Mesendoderm (in vitro differentiated cells): Measurements from ENCODE around the gene LRRC3C.
"Not testable (repeated sequence)": the region's sequence is repeated elsewhere in the genome, so short reads cannot be mapped to it uniquely, and the experiment has no call there.

Source experiments
- DNase-seq: peaks from one replicate; pipeline ENCODE4 v3.0.0; 2013
- H2AK5ac ChIP-seq: 2 replicates; pipeline ENCODE4 v1.6.1; 2013; ENCODE audit warnings: low read length, inconsistent platforms
- H2BK120ac ChIP-seq: 2 replicates; pipeline ENCODE4 v1.6.1; 2013; ENCODE audit warnings: low read depth, mild to moderate bottlenecking, low read length, moderate library complexity, mixed read lengths
- H2BK15ac ChIP-seq: replicated peaks from 2 replicates; pipeline ENCODE4 v1.6.1; 2013; ENCODE audit warnings: low read depth, mild to moderate bottlenecking, moderate library complexity
- H2BK5ac ChIP-seq: 2 replicates; pipeline ENCODE4 v1.6.1; 2013; ENCODE audit warnings: low read length, inconsistent platforms
- H3K18ac ChIP-seq: 2 replicates; pipeline ENCODE4 v1.6.1; 2013; ENCODE audit warnings: mild to moderate bottlenecking, low read length, mixed read lengths
- H3K23ac ChIP-seq: one replicate; pipeline ENCODE4 v1.6.1; 2013; ENCODE audit warnings: low read length
- H3K27ac ChIP-seq: 2 replicates; pipeline ENCODE4 v1.5.1; 2013; ENCODE audit warnings: low read depth, mild to moderate bottlenecking, inconsistent platforms, low read length, moderate library complexity
- H3K27me3 ChIP-seq: 2 replicates; pipeline ENCODE4 v1.6.1; 2013; ENCODE audit warnings: low read length, control low read depth, mild to moderate bottlenecking, inconsistent platforms; ENCODE audit not compliant: insufficient read depth, poor library complexity
- H3K36me3 ChIP-seq: 2 replicates; pipeline ENCODE4 v1.6.1; 2013; ENCODE audit warnings: low read length, inconsistent platforms; ENCODE audit not compliant: control insufficient read depth, insufficient read depth
- H3K4ac ChIP-seq: one replicate; pipeline ENCODE4 v1.6.1; 2013; ENCODE audit warnings: low read depth, mild to moderate bottlenecking, low read length, moderate library complexity
- H3K4me1 ChIP-seq: 2 replicates; pipeline ENCODE4 v1.6.1; 2013; ENCODE audit warnings: low read depth, low read length, inconsistent platforms; ENCODE audit not compliant: control insufficient read depth
- H3K4me2 ChIP-seq: 2 replicates; pipeline ENCODE4 v1.6.1; 2013; ENCODE audit warnings: low read length
- H3K4me3 ChIP-seq: 2 replicates; pipeline ENCODE4 v1.5.1; 2013; ENCODE audit warnings: mild to moderate bottlenecking, low read length
- H3K56ac ChIP-seq: one replicate; pipeline ENCODE4 v1.6.1; 2013; ENCODE audit warnings: low read length
- H3K79me1 ChIP-seq: 2 replicates; pipeline ENCODE4 v1.6.1; 2013; ENCODE audit warnings: low read length, inconsistent platforms
- H3K79me2 ChIP-seq: 2 replicates; pipeline ENCODE4 v1.6.1; 2013; ENCODE audit warnings: mild to moderate bottlenecking, low read length; ENCODE audit not compliant: control insufficient read depth, insufficient read depth
- H3K9ac ChIP-seq: 2 replicates; pipeline ENCODE4 v1.6.1; 2013; ENCODE audit warnings: low read length, inconsistent platforms
- H4K5ac ChIP-seq: one replicate; pipeline ENCODE4 v1.6.1; 2013; ENCODE audit warnings: low read length
- H4K8ac ChIP-seq: one replicate; pipeline ENCODE4 v1.6.1; 2013; ENCODE audit warnings: low read depth, mild to moderate bottlenecking, control low read depth, low read length, moderate library complexity
- WGBS: extraction: QIAGEN DNeasy Blood & Tissue Kit; methylation state at CpG from one replicate; pipeline ENCODE4 v1.1.7; 2013; ENCODE audit warnings: low lambda C conversion rate, missing lambda C conversion rate; ENCODE audit not compliant: insufficient coverage; ENCODE audit errors: extremely low coverage; 5-methylcytosine and 5-hydroxymethylcytosine counted together

The LRRC3C gene

DNA sequence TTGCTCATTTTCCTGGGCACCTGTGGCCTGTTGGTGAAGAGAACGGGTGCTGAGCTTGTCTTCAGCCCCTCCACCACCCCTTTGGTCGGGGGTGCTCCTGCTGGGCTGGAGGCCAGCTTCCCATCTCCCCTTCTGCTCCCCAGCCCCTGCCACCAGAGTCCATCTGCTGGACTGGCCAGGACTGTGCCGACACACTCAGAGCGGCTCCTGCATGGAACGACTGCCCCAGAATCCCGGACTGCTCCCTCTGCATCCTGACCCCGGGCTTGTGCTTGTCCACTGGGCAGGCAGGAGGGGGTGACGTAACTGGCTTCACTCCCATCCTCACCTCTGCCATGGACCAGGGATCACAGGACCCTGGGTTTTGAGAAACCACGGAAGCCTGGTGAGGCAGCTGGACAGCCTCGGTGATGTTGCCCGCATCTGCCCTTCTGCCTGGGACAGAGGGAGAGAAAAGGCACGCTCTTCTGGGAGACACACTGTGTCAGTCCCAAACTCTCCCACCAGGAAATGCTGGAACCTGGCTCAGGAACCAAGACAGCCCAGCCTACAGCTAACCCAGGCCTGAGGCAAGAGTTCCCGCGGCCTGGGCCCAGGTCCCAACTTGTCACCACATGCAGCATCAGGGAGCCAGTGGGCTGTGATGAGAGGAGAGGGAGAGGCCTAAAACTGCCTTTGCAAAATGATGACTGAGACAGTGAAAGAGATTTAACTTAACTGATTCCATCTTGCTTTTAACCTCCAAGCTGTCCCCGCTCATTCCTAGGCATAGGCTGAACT is 19.2 kb downstream of the LRRC3C start:
- Histone ChIP-seq H3K36me3 (no peaks in the 10 kb centered on the region), H3K79me1 (no peaks in the 10 kb centered on the region), H3K27ac (no peak overlapping the region), H3K4me3 (no peak overlapping the region), H2BK120ac (no peak overlapping the region), H3K4me1 (no peaks in the 10 kb centered on the region), H2BK5ac (no peak overlapping the region), H4K5ac (no peak overlapping the region), H3K4ac (no peak overlapping the region), H2BK15ac (no peak overlapping the region), H3K79me2 (no peaks in the 10 kb centered on the region), H3K27me3 (no peaks in the 10 kb centered on the region), H3K23ac (no peak overlapping the region), H2AK5ac (no peak overlapping the region), H3K18ac (no peak overlapping the region), H3K56ac (no peak overlapping the region), H4K8ac (no peak overlapping the region), H3K4me2 (no peak overlapping the region), H3K9ac (no peak overlapping the region)
- no CpG with 5 or more reads among the region's 15 CpGs for whole genome bisulfite sequencing
- no peak for DNase-seq

DNA sequence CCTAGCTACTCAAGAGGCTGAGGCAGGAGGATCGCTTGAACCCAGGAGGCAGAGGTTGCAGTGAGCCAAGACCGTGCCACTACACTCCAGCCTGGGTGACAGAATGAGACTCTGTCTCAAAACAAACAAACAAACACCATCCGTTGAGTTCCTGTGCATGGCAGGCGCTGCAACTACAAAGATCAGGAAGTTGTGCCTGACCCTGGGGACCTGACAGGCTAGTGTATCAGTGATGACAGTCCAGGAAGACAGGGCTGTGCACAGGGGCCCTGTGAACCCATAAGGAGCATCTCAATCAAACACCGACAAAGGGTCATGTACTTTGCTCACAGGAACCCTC is 20.9 kb downstream of the LRRC3C start:
- H3K36me3 ChIP-seq, H3K4me1 ChIP-seq, H3K56ac ChIP-seq, H2BK15ac ChIP-seq, H3K4ac ChIP-seq, H3K18ac ChIP-seq, H2AK5ac ChIP-seq, H4K8ac ChIP-seq, H2BK5ac ChIP-seq, H3K23ac ChIP-seq, H3K9ac ChIP-seq, H3K27me3 ChIP-seq, DNase-seq, H3K79me2 ChIP-seq, H3K4me2 ChIP-seq, H3K27ac ChIP-seq, H4K5ac ChIP-seq, H3K79me1 ChIP-seq, H3K4me3 ChIP-seq, H2BK120ac ChIP-seq: not testable (repeated sequence)
- WGBS, result no CpG with 5 or more reads among the region's 5 CpGs

DNA sequence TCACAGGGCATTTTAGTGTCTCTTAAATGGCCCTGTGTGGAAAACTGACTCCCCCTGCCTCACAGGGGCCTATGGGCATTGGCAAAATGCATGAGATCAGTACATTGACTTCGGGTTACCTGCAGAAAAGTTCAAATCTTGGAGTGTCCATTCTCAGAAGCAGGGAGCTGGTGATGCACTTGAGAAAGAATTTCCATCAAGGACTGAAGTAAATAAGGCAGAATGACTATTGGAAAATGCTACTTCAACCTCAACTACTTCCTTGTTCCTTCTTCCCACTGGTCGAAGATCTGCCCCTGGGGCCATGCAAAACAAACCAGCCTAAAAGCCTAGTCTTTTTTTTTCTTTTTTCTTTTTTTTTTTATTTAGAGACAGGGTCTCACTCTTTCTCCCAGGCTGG is 21.5 kb downstream of the LRRC3C start:
- Histone ChIP-seq H3K23ac (no peak overlapping the region), H3K79me2 (no peaks in the 10 kb centered on the region), H3K4me3 (no peak overlapping the region), H2BK15ac (no peak overlapping the region), H3K18ac (no peak overlapping the region), H2BK5ac (no peak overlapping the region), H3K79me1 (no peaks in the 10 kb centered on the region), H3K4ac (no peak overlapping the region), H2BK120ac (no peak overlapping the region), H2AK5ac (no peak overlapping the region), H3K36me3 (no peaks in the 10 kb centered on the region), H3K4me2 (no peak overlapping the region), H3K9ac (no peak overlapping the region), H3K27me3 (no peaks in the 10 kb centered on the region), H3K4me1 (peaks cover 3% of the 10 kb centered on the region), H3K27ac (no peak overlapping the region), H4K8ac (no peak overlapping the region), H3K56ac (no peak overlapping the region), H4K5ac (no peak overlapping the region)
- no peak for DNase-seq
- no CpG with 5 or more reads among the region's 2 CpGs for WGBS

DNA sequence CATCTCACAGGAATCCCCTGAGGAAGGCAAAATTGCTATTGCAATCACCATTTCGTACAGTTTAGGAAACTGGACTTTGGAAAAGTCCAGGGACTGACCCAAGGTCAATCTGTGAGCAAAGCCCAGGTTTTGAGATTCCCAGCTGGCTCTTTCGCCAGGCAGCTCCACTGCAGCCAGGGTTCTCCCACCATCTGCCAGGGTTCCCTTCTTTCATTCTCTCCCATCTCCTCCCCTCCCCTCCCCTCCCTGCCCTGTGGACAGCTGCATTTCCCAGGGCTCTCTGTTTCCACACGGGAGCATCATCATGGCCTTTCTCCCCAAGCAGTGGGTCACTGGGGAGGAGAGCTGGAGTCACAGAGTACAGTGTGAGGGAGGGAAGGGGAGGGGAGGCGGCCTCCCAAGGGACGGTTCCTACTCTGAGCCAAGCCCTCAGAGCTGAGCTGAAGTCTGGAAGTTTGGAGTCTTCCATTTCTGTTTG is 23.4 kb downstream of the LRRC3C start:
- Histone ChIP-seq H4K8ac (no peak overlapping the region), H3K23ac (no peak overlapping the region), H4K5ac (no peak overlapping the region), H3K4me1 (peaks cover 3% of the 10 kb centered on the region), H3K56ac (no peak overlapping the region), H3K27ac (no peak overlapping the region), H3K4me3 (no peak overlapping the region), H2BK120ac (no peak overlapping the region), H3K36me3 (no peaks in the 10 kb centered on the region), H3K79me1 (no peaks in the 10 kb centered on the region), H3K27me3 (no peaks in the 10 kb centered on the region), H2AK5ac (no peak overlapping the region), H3K4ac (no peak overlapping the region), H2BK5ac (no peak overlapping the region), H3K18ac (no peak overlapping the region), H3K79me2 (no peaks in the 10 kb centered on the region), H3K9ac (no peak overlapping the region), H2BK15ac (no peak overlapping the region), H3K4me2 (no peak overlapping the region)
- WGBS, result no CpG with 5 or more reads among the region's 5 CpGs
- DNase-seq, result no peak

DNA sequence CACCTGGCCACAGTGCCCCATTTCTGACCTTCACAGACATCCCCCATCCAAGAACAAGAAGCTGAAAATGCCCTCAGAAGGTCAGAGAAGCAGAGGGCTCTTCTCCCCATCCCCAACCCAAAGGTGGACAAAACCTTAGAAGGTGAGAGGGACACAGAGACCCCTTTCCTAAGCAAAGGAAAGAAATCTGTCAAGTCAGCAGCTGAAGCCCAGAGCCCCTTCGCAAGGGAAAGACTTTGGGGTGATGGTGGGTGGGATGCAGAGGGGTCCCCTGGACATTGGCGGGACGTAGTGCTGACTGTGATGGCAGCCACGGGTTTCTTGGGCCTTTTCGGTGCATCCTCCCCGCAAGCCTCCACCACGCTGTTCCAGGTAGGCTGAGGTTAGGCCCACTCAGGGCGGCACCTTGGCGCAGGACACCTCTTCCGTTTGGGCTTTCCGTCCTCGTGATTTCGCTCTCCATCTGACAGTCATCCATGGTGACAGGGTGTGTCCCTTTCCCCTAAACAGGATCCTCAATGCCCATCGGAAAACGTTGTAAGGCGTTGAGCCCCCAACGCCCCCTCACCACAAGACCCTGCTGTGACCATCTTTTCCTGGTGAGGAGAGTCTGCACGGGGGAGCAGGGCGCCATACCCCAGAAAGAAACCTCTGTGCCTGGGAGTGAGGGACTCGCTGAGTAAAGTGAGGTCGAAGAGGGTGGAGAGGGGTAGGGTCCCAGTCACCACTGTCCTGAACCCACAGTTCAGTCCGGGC is 24.6 kb downstream of the LRRC3C start:
- WGBS, result no CpG with 5 or more reads among the region's 22 CpGs
- Histone ChIP-seq H3K36me3 (no peaks in the 10 kb centered on the region), H3K79me1 (no peaks in the 10 kb centered on the region), H4K5ac (no peak overlapping the region), H3K56ac (peak overlapping the region; percentile 77), H2BK5ac (no peak overlapping the region), H2AK5ac (no peak overlapping the region), H3K79me2 (no peaks in the 10 kb centered on the region), H3K4me2 (peak overlapping the region; percentile 59), H3K23ac (no peak overlapping the region), H3K18ac (no peak overlapping the region), H3K27me3 (no peaks in the 10 kb centered on the region), H3K9ac (peak overlapping the region; percentile 50), H3K27ac (no peak overlapping the region), H2BK15ac (no peak overlapping the region), H3K4me1 (peaks cover 3% of the 10 kb centered on the region), H3K4ac (no peak overlapping the region), H3K4me3 (no peak overlapping the region), H2BK120ac (no peak overlapping the region), H4K8ac (no peak overlapping the region)
- DNase-seq, result no peak
